BE2C (cell line): ENCODE results near the gene FATE1.

Source experiments
- DNase-seq: peaks from one replicate; pipeline ENCODE4 v3.0.0-alpha.2; 2020
- H3K27me3 ChIP-seq: fragments of 250-450 bp; sonication (Bioruptor Pico); 2 replicates; pipeline ENCODE4 v1.5.1; 2020; ENCODE audit warnings: mild to moderate bottlenecking
- H3K36me3 ChIP-seq: fragments of 250-450 bp; sonication (Bioruptor Pico); 2 replicates; pipeline ENCODE4 v1.5.1; 2020; ENCODE audit warnings: mild to moderate bottlenecking
- H3K4me1 ChIP-seq: fragments of 250-450 bp; sonication (Bioruptor Pico); 2 replicates; pipeline ENCODE4 v1.5.1; 2020
- H3K4me3 ChIP-seq: 2 replicates; pipeline ENCODE4 v1.5.1; 2011; ENCODE audit warnings: low read depth, low read length
- H3K9me3 ChIP-seq: fragments of 250-450 bp; sonication (Bioruptor Pico); 2 replicates; pipeline ENCODE4 v1.5.1; 2020
- TF ChIP-seq, protein P1 (sequence below): IDR thresholded peaks from 2 replicates; pipeline ENCODE4 v1.5.1; 2012; ENCODE audit warnings: mild to moderate bottlenecking, low read depth, low read length

FATE1 gene

DNA sequence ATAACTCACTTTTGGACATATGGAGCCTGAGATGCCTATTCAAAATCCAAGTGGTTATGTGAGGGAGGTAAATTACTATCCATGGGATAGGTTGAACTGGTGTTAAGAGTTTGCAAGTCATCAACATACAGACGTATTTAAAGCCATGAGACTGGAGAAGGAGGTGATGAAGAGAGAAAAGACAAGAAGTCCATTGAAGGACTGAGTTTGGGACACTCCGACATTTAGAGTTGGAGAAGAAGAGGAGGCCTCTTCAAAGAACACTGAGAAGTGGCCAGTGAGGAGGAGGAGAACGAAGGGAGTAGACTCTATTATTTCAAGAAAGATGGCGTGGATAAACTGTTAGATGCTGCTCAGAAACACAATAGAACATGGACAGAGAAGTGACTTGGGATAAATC lies 18.6 kb downstream of the FATE1 start, which contains the start of gene CNGA2:
CNGA2 (plus strand) TSS at position 301 of the 400 bp plus-strand sequence. CDS start 3,738 bp downstream, outside the sequence.
- DNase-seq = no peak
- H3K9me3 ChIP-seq = no peaks in the 10 kb centered on the region
- TF ChIP-seq, protein P1, sequence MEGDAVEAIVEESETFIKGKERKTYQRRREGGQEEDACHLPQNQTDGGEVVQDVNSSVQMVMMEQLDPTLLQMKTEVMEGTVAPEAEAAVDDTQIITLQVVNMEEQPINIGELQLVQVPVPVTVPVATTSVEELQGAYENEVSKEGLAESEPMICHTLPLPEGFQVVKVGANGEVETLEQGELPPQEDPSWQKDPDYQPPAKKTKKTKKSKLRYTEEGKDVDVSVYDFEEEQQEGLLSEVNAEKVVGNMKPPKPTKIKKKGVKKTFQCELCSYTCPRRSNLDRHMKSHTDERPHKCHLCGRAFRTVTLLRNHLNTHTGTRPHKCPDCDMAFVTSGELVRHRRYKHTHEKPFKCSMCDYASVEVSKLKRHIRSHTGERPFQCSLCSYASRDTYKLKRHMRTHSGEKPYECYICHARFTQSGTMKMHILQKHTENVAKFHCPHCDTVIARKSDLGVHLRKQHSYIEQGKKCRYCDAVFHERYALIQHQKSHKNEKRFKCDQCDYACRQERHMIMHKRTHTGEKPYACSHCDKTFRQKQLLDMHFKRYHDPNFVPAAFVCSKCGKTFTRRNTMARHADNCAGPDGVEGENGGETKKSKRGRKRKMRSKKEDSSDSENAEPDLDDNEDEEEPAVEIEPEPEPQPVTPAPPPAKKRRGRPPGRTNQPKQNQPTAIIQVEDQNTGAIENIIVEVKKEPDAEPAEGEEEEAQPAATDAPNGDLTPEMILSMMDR = no peak
- H3K36me3 ChIP-seq = no peaks in the 10 kb centered on the region
- H3K4me3 ChIP-seq = no peak within 1 kb of the TSS
- H3K27me3 ChIP-seq = no peaks in the 10 kb centered on the region
- no peaks in the 10 kb centered on the region for H3K4me1 ChIP-seq

DNA sequence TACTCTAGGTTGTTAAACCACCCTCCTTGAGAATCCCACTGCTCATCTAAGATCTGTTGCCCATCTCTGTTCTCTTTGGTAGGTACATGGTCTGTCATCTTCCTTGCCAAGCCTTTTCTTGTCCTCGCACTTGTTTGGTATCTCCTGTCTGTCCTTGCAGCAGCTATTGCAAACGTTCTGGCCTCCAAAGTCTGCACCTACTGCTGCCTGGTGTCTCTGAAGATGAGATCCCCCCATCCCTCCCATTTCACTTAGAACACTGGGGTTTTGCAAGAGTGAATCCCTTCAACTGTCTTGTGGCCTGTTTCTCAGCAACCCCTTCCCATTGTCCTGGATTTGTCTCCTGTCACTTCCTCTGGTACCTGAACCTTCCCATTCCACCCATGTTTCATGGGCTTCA lies 19.4 kb downstream of the FATE1 start:
- Histone ChIP-seq H3K9me3 (no peaks in the 10 kb centered on the region), H3K4me1 (no peaks in the 10 kb centered on the region), H3K4me3 (no peak overlapping the region), H3K27me3 (no peaks in the 10 kb centered on the region), H3K36me3 (no peaks in the 10 kb centered on the region)
- DNase-seq = no peak
- TF ChIP-seq, protein P1 = no peak

DNA sequence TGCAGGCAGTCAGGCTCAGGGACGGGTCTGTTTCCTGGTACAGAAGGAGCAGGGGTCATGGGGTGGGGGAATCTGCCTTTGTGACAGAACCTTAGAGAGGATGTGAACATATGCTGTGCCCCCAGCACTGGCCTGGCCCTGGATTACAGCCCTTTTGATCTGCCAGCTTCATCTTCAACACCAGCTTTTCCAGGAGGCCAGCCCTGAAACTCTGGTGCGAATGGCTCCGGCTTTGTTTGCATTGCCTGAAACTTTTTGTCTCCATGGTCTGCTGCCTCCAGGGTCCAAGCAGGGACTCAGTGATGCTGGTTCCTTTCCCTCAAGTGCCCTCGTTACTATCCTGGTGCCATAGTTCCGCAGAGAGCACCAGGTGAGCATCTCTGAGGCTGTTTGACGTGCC lies 20.9 kb downstream of the FATE1 start:
- Histone ChIP-seq H3K9me3 (no peaks in the 10 kb centered on the region), H3K4me3 (no peak overlapping the region), H3K27me3 (no peaks in the 10 kb centered on the region), H3K36me3 (no peaks in the 10 kb centered on the region), H3K4me1 (no peaks in the 10 kb centered on the region)
- DNase-seq = no peak
- TF ChIP-seq, protein P1 = no peak

DNA sequence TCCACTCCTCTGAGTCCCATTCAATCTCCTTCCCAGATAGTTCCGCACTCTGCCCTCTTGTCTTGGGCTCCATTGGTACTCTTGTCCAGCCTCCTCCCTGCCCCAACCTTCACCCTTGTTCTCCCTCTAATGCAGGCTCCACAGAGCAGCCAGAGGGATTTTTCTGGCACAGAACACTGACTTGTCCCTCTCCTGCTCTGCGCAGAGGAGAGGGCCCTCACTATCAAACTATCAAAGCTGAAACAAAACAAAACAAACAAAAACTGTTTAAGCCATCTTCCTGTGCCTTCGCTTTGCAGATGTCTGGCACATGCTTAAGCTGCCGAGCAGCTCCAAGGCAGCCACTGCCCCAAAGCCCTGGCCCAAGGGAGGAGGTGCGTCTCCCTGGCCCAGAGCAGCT lies 21.7 kb downstream of the FATE1 start:
- TF ChIP-seq, protein P1 = no peak
- no peak for DNase-seq

DNA sequence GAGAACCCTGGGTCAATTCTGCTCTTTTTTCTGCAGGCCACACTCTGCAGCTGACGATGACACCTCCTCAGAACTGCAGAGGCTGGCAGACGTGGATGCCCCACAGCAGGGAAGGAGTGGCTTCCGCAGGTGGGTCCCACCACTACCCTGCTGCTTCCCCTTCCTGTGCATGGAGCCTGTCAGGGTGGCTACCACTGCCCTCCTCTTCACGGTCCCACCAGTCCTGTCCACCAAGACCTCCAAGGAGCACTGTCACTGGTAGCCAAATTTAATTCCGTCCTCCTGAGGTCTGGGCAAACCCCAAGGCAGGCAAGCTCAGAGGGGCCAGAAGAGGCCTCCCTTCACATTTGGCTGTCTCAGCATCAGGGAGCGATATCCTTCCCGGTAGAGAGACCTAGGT lies 22.9 kb downstream of the FATE1 start:
- DNase-seq = no peak
- Histone ChIP-seq H3K36me3 (no peaks in the 10 kb centered on the region), H3K4me3 (no peak overlapping the region), H3K4me1 (no peaks in the 10 kb centered on the region), H3K9me3 (no peaks in the 10 kb centered on the region), H3K27me3 (no peaks in the 10 kb centered on the region)
- TF ChIP-seq, protein P1 = no peak

More for the DNA sequence above, 21.7 kb downstream of the FATE1 start:
- Histone ChIP-seq H3K4me1 (no peaks in the 10 kb centered on the region), H3K36me3 (no peaks in the 10 kb centered on the region), H3K27me3 (no peaks in the 10 kb centered on the region), H3K9me3 (no peaks in the 10 kb centered on the region), H3K4me3 (no peak overlapping the region)

DNA sequence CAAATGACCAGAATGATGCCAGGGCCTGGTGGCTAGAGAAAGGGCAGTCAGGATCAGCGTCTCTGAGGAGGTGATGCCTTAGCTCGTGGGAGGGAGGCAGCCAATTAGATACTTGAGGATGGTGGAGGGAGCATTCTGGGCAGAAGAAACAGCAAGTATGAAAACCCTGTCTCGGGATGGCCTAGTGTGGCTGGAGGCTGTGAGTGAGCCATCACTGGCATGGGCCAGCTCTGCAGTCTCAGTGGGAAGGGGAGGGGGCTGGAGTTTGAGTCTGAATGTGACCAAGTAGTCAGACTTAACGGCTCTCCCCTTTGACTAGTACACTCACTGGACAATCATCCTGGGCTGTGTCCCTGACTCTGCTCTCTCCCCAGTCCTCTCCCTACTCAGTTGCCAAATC lies 25.8 kb downstream of the FATE1 start:
- DNase-seq = no peak
- TF ChIP-seq, protein P1 = no peak
- H3K9me3 ChIP-seq = no peaks in the 10 kb centered on the region
- no peaks in the 10 kb centered on the region for H3K36me3 ChIP-seq
- H3K27me3 ChIP-seq = no peaks in the 10 kb centered on the region
- no peak overlapping the region for H3K4me3 ChIP-seq
- no peaks in the 10 kb centered on the region for H3K4me1 ChIP-seq
